ENCODE data around the gene PLEKHG7. TPM values are rescaled to one million over a fixed set of nuclear protein-coding genes. Genes with fewer than 3 reads are reported as not detected.

PLEKHG7 gene
- polyA plus RNA-seq, 3 donors = not detected

GRCh38 chr12:92695577-92695976, 7.2 kb upstream of the PLEKHG7 start:
- Histone ChIP-seq H3K9ac (ENCODE audit: insufficient read depth, low read length, poor library complexity, severe bottlenecking) (no peak overlapping the region), H3K79me2 (ENCODE audit: insufficient read depth, low read length) (no peaks in the 10 kb centered on the region), H3K27ac (ENCODE audit: low read depth in 1 of 2, low read length in 2 of 2) (no peak overlapping the region), H3K4me3 (replicated peaks in 1 of 3; ENCODE audit: low read depth in 2 of 3, low read length in 3 of 3) (no peak overlapping the region), H2AFZ (ENCODE audit: insufficient read depth, low read depth, low read length, poor library complexity, severe bottlenecking) (no peak overlapping the region), H3K9me3 (replicated peaks in 1 of 2; ENCODE audit: control insufficient read depth in 1 of 2, insufficient read depth in 1 of 2, low read length in 2 of 2) (peaks cover 8 to 11% of the 10 kb centered on the region in 2 donors), H3K4me1 (ENCODE audit: control insufficient read depth in 1 of 2, insufficient read depth in 2 of 2, low read length in 2 of 2) (peaks cover 0 to 5% of the 10 kb centered on the region in 2 donors), H3K36me3 (replicated peaks in 1 of 2; ENCODE audit: control insufficient read depth in 1 of 2, insufficient read depth in 2 of 2, low read length in 2 of 2) (no peaks in the 10 kb centered on the region), H4K20me1 (ENCODE audit: insufficient read depth, low read length) (no peaks in the 10 kb centered on the region), H3K4me2 (replicated peaks; ENCODE audit: extremely low read depth, low read length, poor library complexity, severe bottlenecking) (no peak overlapping the region), H3K27me3 (ENCODE audit: control insufficient read depth in 2 of 2, insufficient read depth in 2 of 2, low read length in 2 of 2) (no peaks in the 10 kb centered on the region)
- intact Hi-C loops (cut with micrococcal nuclease) = no loop called here
- Mint-ChIP-seq H3K4me1 (peaks cover 7% of the 10 kb centered on the region), H3K4me3 (no peak overlapping the region), H3K9me3 (peaks cover 12 to 30% (median 20%) of the 10 kb centered on the region in 7 donors), H3K27me3 (ENCODE audit: low read depth in 3 of 3) (peaks cover 0 to under 1% (median 0%) of the 10 kb centered on the region in 3 donors), H3K36me3 (peaks cover 0 to 3% of the 10 kb centered on the region in 2 donors), H3K27ac (no peak overlapping the region)
- 100% methylated on average over 1 of the region's 1 CpG for WGBS (ENCODE audit: insufficient coverage)
- no peak for TF ChIP-seq CTCF (IDR thresholded peaks at IDR 0.05)
- no peak for DNase-seq

GRCh38 chr12:92696216-92696615, 6.6 kb upstream of the PLEKHG7 start:
- Histone ChIP-seq H3K4me2 (replicated peaks; ENCODE audit: extremely low read depth, low read length, poor library complexity, severe bottlenecking) (no peak overlapping the region), H3K79me2 (ENCODE audit: insufficient read depth, low read length) (no peaks in the 10 kb centered on the region), H3K27me3 (ENCODE audit: control insufficient read depth in 2 of 2, insufficient read depth in 2 of 2, low read length in 2 of 2) (no peaks in the 10 kb centered on the region), H3K4me1 (ENCODE audit: control insufficient read depth in 1 of 2, insufficient read depth in 2 of 2, low read length in 2 of 2) (peaks cover 0 to 5% of the 10 kb centered on the region in 2 donors), H3K36me3 (replicated peaks in 1 of 2; ENCODE audit: control insufficient read depth in 1 of 2, insufficient read depth in 2 of 2, low read length in 2 of 2) (no peaks in the 10 kb centered on the region), H3K4me3 (replicated peaks in 1 of 3; ENCODE audit: low read depth in 2 of 3, low read length in 3 of 3) (no peak overlapping the region), H2AFZ (ENCODE audit: insufficient read depth, low read depth, low read length, poor library complexity, severe bottlenecking) (peak overlapping the region; percentile 36), H4K20me1 (ENCODE audit: insufficient read depth, low read length) (no peaks in the 10 kb centered on the region), H3K9ac (ENCODE audit: insufficient read depth, low read length, poor library complexity, severe bottlenecking) (no peak overlapping the region), H3K27ac (ENCODE audit: low read depth in 1 of 2, low read length in 2 of 2) (peak overlapping the region in 1 of 2 donors; percentile 13), H3K9me3 (replicated peaks in 1 of 2; ENCODE audit: control insufficient read depth in 1 of 2, insufficient read depth in 1 of 2, low read length in 2 of 2) (peaks cover 8 to 11% of the 10 kb centered on the region in 2 donors)
- H3K27me3 Mint-ChIP-seq (ENCODE audit: low read depth in 3 of 3) = peaks cover 0 to 1% (median 0%) of the 10 kb centered on the region in 3 donors
- peaks cover 12 to 30% (median 20%) of the 10 kb centered on the region in 7 donors for H3K9me3 Mint-ChIP-seq
- DNase-seq = no peak
- intact Hi-C loops (cut with micrococcal nuclease) = no loop called here
- TF ChIP-seq CTCF (IDR thresholded peaks at IDR 0.05) = no peak
- H3K27ac Mint-ChIP-seq = no peak overlapping the region
- H3K4me3 Mint-ChIP-seq = no peak overlapping the region
- peaks cover 0 to 3% of the 10 kb centered on the region in 2 donors for H3K36me3 Mint-ChIP-seq
- H3K4me1 Mint-ChIP-seq = peaks cover 7% of the 10 kb centered on the region
